ENCODE data around the gene PTPRN2.

The PTPRN2 gene

GRCh38 chr7:158113321-158114025, 474.1 kb downstream of the PTPRN2 start:
- DNase-seq (ENCODE audit: low read depth) = no peak

- no peak for DNase-seq (ENCODE audit: low read depth)
These were observed 474.9 kb downstream of the PTPRN2 start for GRCh38 chr7:158112571-158113320.

GRCh38 chr7:158111906-158112570, 475.6 kb downstream of the PTPRN2 start:
- DNase-seq (ENCODE audit: low read depth) = no peak

- no peak for DNase-seq (ENCODE audit: low read depth)
These were observed 476.4 kb downstream of the PTPRN2 start for GRCh38 chr7:158111049-158111751.

- no peak for DNase-seq (ENCODE audit: low read depth)
These were observed 477.0 kb downstream of the PTPRN2 start for GRCh38 chr7:158110661-158111048.

- no peak for DNase-seq (ENCODE audit: low read depth)
These were observed 477.5 kb downstream of the PTPRN2 start for GRCh38 chr7:158110034-158110590.

- DNase-seq (ENCODE audit: low read depth) = no peak
These were observed 478.1 kb downstream of the PTPRN2 start for GRCh38 chr7:158109364-158110033.

GRCh38 chr7:158108646-158109293, 478.9 kb downstream of the PTPRN2 start:
- DNase-seq (ENCODE audit: low read depth) = no peak

- DNase-seq (ENCODE audit: low read depth) = no peak
These were observed 479.8 kb downstream of the PTPRN2 start for GRCh38 chr7:158107806-158108205.

- DNase-seq (ENCODE audit: low read depth) = no peak
These were observed 481.4 kb downstream of the PTPRN2 start for GRCh38 chr7:158106272-158106671.

- no peak for DNase-seq (ENCODE audit: low read depth)
These were observed 484.2 kb downstream of the PTPRN2 start for GRCh38 chr7:158103378-158103777.

GRCh38 chr7:158102897-158103296, 484.7 kb downstream of the PTPRN2 start:
- DNase-seq (ENCODE audit: low read depth) = no peak

GRCh38 chr7:158101821-158102450, 485.7 kb downstream of the PTPRN2 start:
- no peak for DNase-seq (ENCODE audit: low read depth)

GRCh38 chr7:158098125-158099030, 489.2 kb downstream of the PTPRN2 start:
- no peak for DNase-seq (ENCODE audit: low read depth)

GRCh38 chr7:158097453-158098124, 490.0 kb downstream of the PTPRN2 start:
- DNase-seq (ENCODE audit: low read depth) = no peak

- no peak for DNase-seq (ENCODE audit: low read depth)
These were observed 490.5 kb downstream of the PTPRN2 start for GRCh38 chr7:158097106-158097452.

- DNase-seq (ENCODE audit: low read depth) = no peak
These were observed 491.0 kb downstream of the PTPRN2 start for GRCh38 chr7:158096582-158096981.

- DNase-seq (ENCODE audit: low read depth) = no peak
These were observed 492.9 kb downstream of the PTPRN2 start for GRCh38 chr7:158094671-158095226.

GRCh38 chr7:158094046-158094445, 493.6 kb downstream of the PTPRN2 start:
- DNase-seq (ENCODE audit: low read depth) = no peak

Measured in HS-5 (cell line).